ENCODE measurements around the gene PDCD4.
"Not testable (repeated sequence)": the region's sequence is repeated elsewhere in the genome, so short reads cannot be mapped to it uniquely, and the experiment has no call there.

Gene PDCD4

DNA sequence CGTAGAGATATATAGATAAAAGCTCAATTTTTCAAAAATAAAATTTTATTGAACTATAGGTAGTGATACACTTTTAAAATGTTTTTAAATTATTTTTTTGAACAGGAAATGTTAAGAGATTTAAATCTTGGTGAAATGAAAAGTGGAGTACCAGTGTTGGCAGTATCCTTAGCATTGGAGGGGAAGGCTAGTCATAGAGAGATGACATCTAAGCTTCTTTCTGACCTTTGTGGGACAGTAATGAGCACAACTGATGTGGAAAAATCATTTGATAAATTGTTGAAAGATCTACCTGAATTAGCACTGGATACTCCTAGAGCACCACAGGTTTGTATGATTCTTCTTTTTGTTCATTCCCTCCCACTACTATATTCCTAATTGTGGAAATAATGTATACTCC, 15.8 kb downstream of the PDCD4 start:
- no peak for DNase-seq

GRCh38 chr10:110892602-110893288, 21.0 kb downstream of the PDCD4 start:
- DNase-seq, result no peak

GRCh38 chr10:110893559-110894179, 21.9 kb downstream of the PDCD4 start:
- DNase-seq, result peak; percentile 77

DNA sequence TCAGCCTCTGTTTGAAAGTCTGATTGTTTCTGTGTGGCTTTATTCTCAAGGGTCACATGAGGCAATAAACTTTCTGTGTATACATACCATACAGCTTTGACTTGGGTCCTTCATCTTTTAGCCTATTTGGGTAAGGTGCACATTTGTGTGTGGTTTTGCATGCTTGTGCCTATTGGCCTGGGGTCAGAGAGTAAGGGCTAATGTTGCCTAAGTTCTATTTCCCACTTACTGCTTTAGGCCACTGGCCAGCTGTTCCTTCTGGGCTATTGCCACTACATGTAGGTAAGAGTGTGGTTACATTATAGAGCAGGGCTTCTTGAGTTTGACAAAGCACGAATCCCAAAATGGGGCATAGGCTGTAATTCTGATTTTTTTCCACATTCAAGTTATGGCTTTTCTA, 25.5 kb downstream of the PDCD4 start:
- no peak for DNase-seq

GRCh38 chr10:110898391-110898790, 26.7 kb downstream of the PDCD4 start:
- DNase-seq, result no peak

DNA sequence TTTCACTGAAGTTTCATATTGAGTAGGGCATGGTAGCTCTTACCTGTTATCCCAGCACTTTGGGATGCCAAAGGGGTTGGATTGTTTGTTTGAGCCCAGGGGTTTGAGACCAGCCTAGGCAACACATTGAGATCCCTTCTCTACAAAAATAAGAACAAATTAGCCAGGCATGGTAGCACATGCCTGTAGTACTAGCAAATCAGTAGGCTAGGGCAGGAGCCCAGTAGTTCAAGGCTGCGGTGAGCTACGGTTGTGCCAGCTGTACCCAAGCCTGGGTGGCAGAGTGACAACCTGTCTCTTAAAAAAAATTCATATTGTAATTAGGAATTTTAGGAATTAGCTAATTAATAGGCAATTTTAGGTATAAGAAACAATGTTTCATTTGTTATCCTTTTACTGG, 29.3 kb downstream of the PDCD4 start:
- DNase-seq, result no peak

DNA sequence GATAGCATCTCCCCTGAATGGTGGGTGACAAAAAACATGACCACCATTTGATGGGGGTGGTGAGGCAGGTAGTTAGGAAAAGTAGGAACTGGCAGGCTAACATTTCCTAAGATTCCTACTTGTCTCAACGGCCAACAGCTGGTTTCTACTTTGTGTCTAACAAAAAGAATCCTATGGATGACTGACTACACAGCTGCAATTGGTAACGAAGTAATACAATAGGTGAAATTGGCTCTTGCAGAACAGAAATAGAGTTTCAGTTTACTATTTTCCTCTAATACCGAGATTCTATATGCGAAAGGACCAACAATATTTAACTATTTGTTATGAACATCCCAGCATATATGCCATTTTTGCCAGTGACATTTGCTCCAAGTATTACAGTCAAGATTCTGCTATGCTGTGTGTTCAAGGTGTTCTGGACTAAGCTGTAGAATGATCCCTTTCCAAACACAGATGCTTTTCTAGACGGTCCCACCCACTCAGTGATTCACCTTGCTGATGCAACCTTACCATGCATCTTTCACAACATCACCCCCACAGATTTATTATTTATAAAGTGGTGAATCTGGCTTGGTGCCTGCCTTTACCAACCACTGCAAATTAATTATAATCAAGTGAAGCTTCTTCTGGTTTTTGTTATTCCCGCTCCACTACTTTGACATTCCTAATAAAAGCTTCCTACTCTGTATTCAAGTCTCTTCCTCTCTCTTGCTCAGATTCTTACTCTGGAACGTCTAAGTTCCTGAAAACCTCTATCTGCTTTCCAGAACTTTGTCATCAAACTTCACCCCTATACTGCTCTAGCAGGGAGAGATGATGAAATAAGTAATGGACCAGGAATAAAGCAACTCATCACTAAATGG, 30.5 kb downstream of the PDCD4 start:
- DNase-seq, result no peak

- DNase-seq, result no peak
These were observed 31.9 kb downstream of the PDCD4 start for GRCh38 chr10:110903280-110904278.

- no peak for DNase-seq
These were observed 38.4 kb downstream of the PDCD4 start for GRCh38 chr10:110910138-110910537.

DNA sequence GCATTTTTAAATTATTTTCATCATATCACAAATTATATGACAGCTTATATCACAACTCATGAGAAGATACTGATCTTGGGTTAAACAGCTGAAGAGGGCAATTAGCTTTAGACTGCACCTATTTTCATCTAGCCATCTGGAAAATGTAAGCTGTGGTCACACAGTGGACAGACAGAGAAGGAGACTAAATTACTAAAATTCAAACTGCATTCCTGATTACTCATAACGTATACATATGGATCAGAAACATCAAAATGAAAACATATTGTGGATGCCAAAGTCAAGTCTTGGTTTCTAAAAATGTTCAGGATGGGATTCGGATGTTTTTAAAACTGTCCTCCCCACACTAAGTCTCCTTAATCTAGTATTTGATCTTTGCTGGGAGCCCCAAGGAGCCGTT, 40.6 kb downstream of the PDCD4 start:
- DNase-seq, result no peak

DNA sequence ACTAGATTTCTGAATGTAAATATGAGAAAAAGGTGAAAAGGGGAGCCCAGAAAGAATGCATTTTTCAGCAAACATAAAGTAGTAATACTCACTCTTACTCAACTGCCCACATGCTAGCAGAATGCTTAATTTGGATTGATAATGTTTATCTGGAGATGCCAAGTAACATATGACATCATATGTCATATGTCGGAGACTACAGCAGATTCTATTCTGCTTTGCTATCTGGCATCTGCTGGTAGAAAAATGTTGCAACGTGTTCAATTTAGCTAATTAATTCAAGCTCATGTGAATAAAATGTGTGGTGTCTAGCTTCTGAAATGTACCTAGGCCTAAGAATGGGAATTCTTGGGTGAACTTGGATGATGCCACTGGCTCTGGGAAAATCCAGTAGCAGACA, 42.7 kb downstream of the PDCD4 start:
- no peak for DNase-seq

- no peak for DNase-seq
These were observed 43.3 kb downstream of the PDCD4 start for GRCh38 chr10:110915035-110915434.

DNA sequence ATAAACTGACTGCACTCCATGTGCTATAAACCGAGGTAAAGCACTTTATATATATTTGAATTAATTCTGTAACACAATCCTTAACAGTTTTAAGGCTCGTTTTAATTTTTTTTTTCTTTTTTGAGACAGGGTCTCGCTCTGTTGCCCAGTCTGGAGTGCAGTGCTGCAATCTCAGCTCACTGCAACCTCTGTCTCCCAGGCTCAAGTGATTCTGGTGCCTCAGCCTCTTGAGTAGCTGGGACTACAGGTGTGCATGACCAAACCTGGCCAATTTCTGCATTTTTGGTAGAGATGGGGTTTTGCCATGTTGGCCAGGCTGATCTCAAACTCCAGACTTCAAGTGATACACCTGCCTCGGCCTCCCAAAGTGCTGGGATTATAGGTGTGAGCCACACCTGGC, 43.9 kb downstream of the PDCD4 start:
- not testable (repeated sequence) for DNase-seq

DNA sequence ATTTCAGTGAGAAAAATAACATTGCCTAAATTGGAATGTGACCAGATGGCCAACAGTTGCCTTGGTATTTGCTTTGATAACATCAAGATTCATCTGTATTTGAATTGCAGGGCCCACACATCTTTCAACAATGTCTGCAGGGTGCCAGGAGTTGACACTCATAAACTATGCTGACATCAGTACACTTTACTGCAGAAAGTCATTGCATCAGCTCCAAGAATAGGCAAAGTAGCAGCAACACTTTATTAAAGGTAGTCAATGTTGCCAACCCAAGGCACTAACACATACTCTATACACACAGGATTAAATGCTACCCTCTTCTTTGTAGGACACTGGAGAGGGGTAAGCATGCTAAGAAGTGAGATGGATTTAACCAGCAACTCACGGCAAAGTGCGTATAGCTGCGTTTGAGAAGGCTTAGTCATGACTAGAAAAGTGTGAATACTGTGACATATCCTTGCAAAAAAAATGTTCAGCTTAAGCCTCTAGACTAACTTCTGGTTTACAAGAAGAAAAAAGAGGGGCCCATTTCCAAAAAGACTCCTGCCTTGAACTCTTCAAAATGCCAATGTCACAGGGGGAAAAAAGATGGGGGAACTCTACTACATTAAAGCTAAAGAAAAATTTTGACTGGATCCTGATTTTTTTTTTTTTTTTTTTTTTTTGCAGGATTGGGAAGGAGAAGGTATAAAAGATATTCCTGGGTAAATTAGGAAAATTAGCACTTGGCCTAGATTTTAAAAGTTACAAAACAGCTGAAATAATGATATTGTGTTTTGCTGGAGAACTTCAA, 45.0 kb downstream of the PDCD4 start:
- no peak for DNase-seq

GRCh38 chr10:110918269-110918642, 46.5 kb downstream of the PDCD4 start:
- no peak for DNase-seq

GRCh38 chr10:110918643-110919348, 47.1 kb downstream of the PDCD4 start, which contains the start of gene BBIP1:
Gene BBIP1 (minus strand): TSS chr10:110919180. CDS start chr10:110918157, 1,023 bp downstream.
- DNase-seq, result peak; percentile 100

DNA sequence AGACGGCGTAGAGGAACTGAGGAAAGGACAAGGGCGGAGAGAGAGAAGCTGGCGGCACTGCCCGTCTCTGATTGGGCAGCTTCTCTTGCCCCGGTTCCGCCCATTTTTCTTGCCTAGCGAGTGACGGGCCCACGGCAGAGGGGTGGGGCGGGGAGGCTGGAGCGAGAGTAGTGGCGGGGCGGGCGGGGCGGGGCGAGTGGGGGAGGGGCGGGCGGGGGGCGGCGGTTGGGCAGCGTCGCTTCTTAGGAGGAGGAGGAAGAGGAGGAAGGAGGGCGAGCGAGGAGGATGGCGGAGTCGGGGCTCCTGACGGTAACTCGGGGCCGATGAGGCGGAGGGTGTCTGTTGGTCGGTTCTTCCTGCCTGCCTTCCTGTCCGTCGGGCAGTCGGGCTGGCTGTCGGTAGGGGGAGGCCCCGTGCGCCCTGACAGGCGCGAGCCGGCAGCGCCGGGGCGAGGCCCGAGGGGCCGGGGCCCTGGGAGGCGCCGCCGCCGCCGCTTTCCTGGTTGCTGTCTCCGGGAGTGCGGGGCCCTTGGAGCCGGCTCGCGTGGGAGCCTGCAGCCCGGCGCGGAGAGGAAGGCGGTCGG, 47.7 kb downstream of the PDCD4 start, which contains the start of gene SHOC2:
SHOC2 (plus strand) TSS at position 256 of the 583 bp plus-strand sequence. CDS start 44,755 bp downstream, outside the sequence.
- DNase-seq, result no peak

DNA sequence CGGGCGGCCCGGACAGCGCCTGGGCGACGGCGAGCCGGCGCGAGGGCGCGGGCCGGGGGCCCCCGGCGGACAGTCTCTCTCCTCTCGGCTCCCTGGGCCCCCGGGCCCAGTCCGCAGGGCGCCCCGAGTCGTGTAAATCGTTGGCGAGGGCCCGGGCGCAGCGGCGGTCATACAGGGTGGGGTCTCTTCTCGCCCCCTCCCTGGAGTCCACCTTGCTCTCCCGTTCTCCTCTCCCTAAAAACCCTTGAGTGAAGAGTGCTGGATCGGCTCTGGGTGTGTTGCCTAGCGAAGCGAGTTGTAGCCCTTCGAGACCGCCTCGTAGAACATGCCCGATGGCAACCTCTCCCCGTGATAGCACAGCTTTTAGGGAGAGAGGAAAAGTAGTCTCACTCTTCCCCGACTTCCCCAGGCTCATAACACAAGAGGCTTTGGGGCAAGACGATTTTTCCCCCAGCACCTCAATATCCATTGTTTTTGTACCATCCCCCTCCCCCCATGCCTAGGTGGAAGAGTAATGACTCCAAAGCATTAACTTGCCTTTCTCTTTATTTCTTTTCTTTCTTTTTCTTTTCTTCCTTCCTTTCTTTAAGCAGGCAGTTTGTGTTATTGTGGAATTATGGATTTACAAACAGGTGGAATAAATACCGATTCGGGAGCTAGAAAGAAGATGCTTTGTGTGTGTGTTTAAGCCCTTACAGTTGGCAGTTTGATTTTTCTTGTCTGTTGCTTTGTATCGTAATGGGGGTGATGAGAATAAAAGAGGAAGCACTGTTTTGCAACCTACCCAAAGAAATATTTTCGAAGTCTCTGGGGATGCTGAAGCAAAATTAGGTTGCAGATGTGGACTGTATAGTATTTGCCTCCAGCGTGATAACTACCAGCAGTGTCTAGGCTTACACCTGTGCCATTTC, 48.5 kb downstream of the PDCD4 start:
- no peak for DNase-seq

- DNase-seq, result no peak
These were observed 52.2 kb downstream of the PDCD4 start for GRCh38 chr10:110923856-110924493.
